ENCODE results near the gene PRAMEF11.
"Not testable (repeated sequence)": the region's sequence is repeated elsewhere in the genome, so short reads cannot be mapped to it uniquely, and the experiment has no call there.

DNA sequence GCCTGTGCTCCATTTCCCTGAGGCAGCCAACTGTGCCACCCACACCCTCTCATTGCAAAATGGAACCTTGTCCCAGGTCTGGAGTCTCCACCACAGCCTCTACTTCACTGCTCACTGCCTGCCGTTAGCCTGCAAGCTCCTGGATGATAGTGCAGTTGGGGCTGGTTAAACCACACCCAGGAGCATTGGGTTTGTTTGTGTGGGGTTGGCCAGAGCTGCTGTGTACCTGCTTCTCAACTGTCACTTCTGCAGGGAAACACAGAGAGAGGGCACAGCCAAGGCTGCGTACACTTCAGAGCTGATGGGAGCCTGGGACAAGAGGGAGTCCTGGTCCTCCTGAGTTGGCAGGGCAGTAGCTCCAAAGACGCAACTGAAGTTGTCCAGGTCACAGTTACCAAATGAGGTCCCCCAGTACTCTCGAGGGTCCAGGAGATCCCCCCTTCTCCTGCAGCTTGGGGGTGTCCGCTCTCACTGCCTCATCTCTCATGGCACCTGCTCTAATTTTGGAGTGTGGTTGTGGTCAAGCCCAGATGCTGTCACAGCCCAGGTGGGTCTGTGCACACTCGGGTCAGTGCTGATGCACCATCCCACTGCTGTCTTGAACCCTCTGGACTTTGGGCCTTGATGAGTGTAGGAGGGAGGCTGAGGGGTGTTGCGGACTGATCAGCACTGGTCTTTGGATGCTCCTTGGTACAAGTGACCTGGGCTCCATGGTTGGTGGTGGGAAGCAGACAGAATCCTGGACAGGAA is 32.1 kb upstream of the PRAMEF11 start:
- TF ChIP-seq, protein P1, sequence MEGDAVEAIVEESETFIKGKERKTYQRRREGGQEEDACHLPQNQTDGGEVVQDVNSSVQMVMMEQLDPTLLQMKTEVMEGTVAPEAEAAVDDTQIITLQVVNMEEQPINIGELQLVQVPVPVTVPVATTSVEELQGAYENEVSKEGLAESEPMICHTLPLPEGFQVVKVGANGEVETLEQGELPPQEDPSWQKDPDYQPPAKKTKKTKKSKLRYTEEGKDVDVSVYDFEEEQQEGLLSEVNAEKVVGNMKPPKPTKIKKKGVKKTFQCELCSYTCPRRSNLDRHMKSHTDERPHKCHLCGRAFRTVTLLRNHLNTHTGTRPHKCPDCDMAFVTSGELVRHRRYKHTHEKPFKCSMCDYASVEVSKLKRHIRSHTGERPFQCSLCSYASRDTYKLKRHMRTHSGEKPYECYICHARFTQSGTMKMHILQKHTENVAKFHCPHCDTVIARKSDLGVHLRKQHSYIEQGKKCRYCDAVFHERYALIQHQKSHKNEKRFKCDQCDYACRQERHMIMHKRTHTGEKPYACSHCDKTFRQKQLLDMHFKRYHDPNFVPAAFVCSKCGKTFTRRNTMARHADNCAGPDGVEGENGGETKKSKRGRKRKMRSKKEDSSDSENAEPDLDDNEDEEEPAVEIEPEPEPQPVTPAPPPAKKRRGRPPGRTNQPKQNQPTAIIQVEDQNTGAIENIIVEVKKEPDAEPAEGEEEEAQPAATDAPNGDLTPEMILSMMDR (IDR thresholded peaks at IDR 0.05), result not testable (repeated sequence)
- not testable (repeated sequence) for TF ChIP-seq POLR2AphosphoS5, POLR2A (IDR thresholded peaks at IDR 0.05)
